Stimulated activated CD8-positive, alpha-beta memory T cell treated with anti-CD3 and anti-CD28 coated beads, Interleukin-7, amount 100 ng/mL, for 1 hour (primary cell): ENCODE results near the gene HAUS3.
"Not testable (repeated sequence)": the region's sequence is repeated elsewhere in the genome, so short reads cannot be mapped to it uniquely, and the experiment has no call there.

ENCODE experiments used
- DNase-seq, 2 donors: peaks; one replicate each; pipeline ENCODE4 v3.0.0-alpha.2; 2020; ENCODE audit warnings: low read depth in 2 of 2

The HAUS3 gene

DNA sequence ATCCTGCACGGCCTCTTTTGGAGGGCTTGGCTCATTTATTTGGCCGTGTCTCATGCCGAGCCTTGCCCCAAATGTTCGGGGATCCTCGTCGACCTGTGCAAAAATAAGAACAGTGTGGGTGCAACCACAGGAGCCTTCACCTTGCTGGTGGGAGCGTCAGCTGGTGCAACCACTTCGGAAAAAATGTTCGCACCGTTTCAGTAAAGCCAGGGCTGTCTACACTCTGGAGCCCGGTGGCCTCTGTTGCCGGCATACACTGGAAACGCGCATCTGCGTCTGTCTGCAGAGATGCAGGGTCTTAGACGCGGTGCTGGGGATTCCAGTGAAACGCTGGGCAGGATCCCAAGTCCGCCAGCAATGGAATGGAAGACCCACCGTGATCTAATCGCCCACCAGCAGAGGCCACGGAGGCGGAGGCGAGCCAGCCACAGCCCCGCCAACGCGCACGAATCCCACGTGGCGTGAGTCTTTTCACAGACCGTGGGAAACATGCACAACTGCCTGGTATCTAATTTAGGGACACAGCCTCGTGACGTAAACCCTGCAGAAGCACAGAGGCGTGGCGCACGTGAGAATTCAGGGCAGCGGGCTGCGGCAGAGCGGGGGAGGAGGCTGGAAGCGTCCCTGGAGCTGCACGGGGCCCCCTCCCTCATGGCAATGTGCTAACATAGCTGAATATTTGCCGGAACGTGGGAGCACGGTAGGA is 33.8 kb upstream of the HAUS3 start:
- DNase-seq = no peak

DNA sequence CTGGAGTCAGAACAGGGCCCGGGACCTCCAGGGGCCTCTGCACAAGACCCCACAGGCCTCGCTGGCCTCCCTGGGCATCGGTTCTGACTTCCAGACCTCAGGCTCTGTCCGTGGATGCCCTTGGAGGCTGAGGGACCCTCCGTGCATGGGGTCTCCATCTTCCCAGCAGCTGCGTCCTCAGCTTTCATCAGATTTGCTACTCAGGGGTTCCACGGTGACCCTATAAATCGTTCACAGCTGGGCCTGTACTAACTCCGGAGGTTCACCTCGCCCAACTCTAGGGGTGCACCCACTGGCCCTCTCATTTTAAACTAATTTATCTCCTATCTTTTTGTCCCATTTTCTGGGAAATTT is 33.1 kb upstream of the HAUS3 start:
- not testable (repeated sequence) for DNase-seq

DNA sequence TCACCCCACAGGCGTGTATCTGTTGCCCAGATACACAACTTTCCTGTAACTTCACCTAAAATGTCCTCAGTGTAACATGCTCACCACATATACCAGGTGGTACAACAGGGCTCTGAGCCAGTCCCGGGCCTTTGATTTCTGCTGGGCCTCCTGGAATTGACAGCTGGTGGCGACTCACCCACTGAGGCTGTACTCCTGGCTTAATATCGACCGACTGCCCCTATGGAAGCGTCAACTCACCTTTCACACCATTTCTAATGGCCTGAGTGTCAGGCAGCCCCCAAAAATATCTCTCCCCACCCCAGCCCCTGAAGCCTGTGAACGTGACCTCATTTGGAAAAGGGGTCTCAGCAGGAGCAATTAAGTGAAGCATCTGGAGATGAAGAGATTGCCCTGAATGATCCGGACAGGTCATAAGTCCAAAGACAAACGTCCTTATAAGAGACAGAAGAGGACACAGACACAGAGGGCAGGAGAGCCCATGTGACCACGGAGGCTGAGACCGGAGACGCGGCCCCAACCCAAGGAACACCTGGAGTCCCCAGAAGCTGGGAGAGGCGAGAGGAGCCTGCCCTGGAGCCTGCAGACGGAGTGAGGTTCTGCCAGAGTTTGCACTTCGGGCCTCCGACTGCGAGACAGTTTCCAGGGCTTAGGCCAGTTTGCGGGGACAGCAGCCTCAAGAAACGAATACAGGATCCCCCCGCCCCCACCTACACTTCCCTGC is 32.6 kb upstream of the HAUS3 start:
- DNase-seq = no peak

DNA sequence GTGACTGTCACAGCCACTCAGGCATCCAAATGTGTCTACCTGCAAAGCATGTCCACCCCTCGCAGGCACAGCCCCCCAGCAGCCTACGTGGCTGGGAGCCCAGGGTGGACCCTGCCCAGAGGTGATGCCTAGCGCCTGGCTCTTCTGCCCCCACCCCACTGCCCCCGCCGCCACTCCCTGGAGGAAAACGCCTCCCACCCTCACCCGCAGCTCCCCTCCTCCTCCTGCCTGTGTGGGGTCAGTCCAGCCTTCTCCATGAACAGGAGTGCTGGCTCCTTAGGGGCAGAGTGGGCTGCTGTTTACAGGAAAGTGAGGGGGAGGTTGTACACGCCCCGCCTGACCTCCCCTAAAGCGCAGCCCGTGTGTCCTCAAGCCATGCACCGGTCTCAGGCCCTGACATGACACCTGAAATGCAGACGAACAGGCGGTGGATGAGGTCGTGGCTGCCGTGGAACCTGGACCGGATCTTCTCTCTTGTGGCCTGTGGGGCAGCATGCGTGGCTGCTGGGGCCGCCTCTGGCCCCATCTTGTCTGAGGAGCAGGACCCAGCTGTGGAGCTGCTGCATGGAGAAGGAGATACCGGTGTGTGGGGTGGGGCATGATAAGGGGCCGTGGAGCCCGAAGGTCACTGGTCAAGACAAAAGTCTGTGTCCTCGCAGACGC is 31.9 kb upstream of the HAUS3 start:
- DNase-seq = no peak

DNA sequence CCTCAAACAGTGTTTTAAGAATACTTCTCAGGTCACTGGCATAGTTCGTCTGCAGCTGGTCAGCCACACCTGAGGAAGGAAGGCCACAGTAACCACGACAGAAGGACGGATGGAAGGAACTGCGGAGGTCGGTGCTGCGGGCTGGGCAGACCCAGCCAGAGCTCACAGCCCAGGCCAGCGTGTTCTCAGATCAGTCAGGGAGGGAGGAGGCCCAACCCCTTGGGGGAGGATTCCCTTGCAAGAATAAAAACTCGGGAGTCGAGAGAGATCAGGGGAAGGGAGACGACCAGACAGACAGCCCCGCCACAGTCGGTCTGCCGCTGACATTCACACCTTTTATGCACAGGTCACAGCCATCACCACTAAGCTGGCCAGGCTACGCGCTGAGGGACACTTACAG is 31.3 kb upstream of the HAUS3 start:
- DNase-seq = no peak

DNA sequence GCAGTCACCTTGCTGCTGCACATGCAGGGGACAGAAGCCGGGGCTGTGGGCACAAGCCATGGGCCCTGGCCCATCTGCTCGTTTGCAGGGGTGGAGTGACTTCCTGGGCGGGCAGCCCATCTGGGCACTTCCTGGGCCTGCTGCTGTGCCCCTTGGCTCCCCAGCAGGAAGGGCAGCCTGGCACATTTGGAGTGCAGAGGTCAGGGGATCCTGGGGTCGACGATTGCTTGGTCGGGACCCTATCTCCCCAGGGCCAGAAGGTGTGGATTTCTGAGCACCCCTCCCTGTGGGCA is 30.9 kb upstream of the HAUS3 start:
- DNase-seq = no peak

DNA sequence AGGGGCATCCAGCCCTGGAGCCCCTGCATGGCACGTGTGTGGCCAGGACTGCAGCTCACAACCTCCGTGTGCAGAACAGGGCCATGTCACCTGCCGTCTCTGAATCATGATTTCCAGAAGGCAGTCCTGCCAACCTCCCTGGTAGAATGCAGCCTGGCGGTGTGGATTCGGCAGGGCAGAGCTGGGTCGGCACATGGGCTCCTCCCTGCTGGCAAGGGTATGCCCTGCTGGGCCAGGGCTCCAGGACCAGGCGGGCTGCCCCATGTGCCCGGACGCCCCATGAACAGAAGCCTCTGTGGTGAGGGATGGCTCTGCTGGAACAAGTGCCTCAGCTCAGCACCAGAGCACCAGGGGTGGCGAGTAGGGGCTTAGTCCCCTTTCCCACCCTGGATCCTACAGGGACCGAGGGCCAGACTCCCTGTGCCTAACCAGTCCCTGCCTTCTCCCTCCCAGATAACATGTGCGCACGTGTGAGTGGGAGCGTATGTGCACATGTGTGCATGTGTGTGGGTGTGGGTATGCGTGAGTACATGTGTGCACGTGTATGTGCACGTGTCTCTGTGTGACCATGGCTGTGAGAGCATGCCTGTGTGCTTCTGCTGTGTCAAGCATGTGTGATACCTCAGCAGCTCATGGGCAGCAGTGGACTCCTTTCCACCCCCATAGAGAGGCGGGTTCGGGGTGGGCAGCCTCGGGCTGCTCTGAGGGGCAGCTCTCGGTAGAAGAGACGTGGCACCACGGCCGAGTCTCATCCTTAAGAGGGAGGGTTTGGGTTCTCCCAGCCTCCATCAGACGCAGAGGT is 30.3 kb upstream of the HAUS3 start:
- no peak for DNase-seq

DNA sequence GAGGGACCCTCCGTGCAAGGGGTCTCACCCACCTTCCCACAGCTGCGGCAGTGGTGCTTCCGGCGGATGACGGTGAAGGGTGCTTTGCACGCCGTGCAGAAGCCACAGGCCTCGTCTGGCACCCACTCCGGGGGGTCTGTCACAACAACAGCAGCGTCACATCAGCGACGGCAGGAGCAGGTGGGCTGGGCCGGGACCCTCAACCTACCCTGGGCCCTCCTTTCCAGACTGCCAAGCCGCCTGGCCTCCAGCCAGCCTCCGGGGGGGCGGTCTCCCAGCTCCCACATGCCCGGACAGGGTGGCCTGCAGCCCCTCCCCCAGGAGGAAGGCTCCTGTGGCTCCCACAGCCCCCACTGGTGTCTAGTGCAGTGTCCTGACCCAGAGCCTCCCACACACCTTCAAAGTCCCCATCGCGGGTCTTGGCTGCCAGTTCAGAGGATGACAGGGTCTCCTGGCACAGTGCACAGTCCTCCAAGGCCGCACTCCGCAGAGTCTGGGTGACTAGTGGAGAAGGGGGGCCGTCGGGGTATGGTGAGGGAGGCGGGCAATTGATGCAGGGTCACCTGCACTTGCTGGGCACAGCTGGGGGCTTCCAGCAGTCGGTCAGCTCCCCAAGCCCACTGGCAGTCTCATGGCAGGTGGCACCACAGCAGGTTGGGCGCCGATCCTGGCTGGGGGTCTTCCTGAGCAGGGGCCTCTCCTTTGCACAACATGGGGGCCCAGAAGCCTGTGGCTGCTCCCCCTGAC is 29.5 kb upstream of the HAUS3 start:
- DNase-seq = no peak

DNA sequence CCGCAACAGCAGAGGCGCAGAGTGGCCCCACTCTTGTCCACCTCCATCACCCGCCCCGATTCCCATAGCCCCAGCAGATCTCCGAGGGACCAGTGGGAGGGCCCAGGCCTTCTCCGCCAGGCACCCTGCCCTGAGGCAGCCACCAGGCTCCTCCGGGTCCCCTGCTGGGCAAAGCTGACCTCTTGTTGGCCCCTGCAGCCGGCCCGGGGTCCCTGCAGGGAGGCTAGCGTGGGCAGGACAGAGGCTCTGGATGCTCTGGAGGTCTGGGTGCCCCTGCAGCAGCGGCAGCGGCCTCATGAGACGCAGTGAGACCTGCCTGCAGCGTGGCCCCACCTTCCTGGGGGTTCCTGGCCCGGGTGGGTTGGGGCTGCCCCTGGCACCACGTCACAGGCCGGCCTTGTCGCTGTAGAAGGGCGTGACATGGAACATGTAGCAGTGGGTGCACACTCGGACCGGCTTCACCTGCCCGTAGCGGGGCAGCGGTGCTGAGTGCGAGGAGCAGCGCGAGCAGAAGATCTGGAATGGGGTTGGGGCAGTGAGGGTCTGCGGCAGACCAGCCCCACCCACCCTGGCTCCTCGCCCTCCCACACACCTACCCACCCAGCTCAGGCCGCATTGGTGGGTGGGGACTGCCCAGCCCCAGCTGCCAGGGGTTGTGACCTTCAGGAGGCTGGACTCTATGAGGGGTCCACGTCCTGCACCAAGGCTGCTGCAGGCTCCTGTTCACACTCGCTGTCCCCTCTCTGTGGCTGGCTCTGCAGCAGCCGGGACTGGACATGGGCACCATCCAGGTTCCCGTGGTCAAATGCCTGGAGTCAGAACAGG is 28.6 kb upstream of the HAUS3 start:
- DNase-seq = no peak

DNA sequence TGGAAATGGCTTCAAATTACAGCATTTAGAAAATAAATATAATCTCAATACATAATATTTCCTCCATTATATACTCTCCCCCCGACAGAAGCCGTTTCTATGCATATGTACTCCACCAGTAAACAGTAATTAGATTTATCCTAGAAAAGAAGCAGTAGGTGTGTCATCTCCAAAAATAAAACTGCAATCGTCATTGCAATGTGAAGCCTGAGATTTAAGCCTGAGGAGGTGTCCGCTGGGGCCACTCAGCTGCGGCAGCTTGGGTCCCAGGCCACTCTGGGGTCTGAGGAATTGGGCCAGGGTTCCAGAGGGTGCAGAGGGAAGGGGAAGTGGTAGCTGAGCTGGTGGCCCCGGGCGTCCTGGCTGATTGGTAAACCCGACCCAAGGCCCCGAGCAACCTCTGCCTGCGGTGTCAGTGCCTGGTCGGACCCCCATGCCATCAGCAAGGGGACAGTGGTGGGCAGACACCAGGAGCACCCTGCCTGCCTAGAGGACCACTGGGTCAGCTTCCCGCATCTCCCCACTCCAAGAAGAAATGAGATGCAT is 27.8 kb upstream of the HAUS3 start:
- DNase-seq = no peak

DNA sequence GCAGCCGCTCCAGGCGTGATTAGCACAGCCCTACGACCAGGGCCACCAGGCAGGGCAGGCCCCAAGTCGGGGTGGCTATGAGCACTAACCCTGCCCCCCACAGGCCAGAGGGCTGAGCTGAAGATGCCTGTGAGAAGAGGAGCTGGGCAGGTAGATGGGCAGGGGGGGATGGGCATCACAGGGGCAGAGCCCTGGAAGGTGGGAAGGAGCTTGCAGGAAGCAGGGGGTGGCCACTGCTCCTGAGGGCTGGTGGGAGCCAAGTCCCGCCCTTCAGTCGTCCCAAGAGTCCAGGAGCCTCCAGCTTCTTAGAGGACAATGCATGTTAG is 27.2 kb upstream of the HAUS3 start:
- no peak for DNase-seq

DNA sequence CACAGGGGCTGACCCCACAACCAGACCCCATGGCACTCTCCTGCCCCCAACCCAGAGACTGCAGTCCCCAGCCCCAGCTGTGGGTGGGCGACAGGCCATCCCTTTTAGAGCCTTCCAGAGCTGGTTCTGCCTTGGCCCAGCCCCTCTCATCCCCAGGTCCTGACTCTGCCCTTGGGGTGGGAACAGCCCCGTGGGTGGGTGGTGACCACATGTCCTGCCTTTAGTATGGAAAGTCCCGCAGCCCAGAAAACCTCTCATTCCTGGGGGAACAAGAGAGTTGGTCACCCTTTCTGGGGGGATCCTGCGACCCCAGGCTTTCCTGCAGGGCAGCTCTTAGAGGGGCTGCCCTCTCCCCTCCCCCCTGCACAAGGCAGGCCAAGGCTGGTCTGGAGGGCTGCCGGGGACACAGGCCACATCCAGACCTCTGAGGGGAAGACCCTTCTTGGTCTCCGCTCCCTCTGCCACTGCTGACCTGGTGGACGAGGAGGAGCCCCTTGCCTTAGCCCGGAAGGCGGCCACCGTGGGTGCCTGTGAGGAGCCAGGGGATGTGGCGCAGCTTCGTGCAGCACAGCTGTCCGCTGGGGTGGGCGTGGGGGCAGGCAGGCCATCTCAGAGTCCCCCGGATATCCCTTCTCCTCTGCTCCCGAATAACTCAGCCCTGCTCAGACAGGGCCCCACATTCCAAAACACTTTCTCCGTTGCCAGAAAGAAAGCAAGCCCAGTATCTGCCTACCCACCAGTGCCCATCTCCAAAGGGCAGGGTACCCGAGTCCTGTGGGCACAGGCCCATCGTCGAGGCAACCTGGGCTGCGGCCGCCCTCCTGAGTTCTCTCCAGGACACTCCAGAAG is 26.7 kb upstream of the HAUS3 start:
- no peak for DNase-seq

DNA sequence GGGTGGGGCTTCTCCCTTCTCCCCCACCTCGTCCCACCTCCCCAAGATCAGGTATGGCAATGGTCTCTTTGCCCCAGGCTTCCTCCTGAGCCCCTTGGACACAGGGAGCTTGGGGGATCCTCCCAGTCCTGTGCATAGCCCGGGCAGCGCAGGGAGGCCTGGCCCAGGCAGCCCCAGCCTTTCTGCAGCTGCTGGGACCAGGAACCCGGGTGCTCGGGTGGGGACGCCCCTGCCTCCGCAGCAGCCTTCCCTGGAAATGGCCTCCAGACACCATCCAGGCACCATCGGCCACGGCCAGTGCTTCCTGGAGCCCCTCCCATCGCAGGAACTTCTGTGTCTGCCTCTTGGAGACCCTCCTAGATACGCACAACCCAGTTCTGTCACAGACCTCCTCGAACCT is 25.9 kb upstream of the HAUS3 start:
- DNase-seq = no peak

DNA sequence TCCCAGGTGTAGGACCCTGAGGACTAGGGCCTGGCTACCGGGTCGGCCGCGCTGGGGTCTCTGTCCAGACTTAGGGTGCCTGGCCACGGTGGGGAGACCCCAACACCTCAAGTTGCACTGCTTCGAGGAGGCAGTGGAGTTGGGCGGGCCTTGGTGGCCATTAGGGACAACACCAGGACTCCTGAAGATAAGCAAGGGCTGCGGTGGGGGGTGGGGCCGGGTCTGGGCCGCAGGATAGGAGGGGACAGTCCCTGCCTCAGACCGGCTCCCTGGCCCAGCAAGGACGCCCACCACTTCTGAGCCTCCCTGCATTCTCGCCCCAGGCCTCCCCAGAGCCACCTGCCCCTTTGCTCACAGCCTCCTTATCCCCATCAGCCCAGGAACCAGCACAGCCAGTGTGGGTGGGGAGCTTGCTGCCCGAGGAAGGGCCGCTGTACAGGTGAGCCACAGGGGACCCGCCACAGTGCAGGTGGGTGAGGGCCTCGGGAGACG is 25.4 kb upstream of the HAUS3 start:
- DNase-seq = no peak

DNA sequence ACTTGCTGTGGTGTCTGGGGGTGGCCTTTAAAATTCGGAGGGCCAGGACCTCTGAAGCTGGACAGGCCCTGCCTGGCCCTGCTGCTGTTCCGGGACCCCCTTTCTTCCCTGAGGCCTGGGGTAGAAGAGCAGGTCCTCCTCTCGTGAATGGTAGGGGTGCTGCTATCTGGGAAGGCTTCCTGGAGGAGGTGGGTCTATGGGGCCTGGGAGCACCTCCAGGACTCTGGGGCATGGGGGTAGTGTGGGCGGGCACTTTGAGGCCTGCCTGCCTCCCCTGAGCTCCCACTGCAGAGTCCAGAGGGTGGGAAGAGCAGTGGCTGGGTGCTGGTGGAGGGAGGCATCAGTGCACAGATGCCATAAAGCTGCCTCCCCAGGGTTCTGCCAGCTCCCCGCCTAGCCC is 24.9 kb upstream of the HAUS3 start:
- DNase-seq = no peak

DNA sequence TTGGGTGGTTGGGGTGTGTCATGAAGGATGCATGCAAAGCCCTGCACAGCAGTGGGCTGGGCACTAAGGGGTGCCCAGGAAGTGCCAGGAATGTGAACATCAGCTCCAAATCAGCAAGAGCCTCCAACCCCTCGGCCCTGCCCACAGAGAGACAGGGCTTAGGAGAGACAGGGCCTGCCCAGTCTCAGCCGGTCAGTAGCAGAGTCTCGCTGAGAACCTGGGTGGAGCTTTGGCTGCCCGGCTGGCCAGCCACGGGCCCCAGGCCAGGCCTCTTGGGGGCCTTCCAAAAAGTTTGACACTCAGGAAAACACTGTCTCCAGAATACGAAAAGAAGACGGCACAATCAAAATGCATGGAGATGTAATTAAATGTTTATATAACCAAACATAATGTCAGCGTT is 24.3 kb upstream of the HAUS3 start:
- no peak for DNase-seq

DNA sequence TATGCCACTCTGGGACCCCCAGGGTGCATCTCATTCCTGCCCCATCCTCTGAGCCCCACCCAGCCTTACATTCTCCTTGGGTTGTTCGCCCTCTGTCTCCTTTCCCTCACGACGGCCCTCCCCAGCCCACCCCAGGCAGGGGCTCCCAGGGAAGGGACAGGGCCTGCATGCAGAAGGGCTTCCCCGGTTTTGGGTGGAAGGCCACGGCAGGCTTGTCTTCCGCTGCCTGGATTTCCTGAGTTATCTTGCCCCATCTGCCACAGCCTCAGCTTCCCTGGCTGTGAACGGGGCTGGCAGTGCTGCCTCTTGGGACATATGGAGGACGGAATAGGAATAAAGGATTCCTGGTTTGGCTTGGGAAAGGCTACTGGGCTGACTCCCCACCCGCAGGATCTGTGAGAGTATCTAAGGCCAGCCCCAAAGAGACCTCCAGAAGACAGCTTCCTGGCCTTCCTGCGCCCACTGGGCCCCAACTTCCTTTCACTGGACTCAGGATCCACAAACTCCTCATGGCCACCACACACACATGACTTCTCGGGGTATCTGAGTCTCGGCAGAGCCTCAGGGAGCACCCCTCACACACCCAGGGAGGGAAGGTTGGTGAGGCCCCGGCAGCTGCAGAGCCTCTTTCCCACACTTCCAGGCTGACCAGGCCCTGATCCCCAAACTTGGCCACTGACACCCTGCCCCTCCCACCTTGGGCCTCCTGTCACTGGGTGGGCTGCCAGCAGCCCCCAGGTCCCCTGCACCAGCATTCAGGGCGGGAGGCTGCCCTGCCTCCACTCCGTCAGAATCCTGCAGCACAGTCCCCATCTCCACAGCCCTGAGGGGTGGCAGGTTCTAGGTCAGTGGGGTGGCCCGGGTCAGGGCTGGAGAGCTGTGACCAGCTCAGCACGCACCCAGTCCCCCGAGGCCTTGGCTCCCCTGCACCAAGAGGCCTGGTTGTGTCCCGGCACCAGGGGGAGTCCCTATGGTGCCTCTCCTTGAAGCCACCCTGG is 23.5 kb upstream of the HAUS3 start:
- no peak for DNase-seq

DNA sequence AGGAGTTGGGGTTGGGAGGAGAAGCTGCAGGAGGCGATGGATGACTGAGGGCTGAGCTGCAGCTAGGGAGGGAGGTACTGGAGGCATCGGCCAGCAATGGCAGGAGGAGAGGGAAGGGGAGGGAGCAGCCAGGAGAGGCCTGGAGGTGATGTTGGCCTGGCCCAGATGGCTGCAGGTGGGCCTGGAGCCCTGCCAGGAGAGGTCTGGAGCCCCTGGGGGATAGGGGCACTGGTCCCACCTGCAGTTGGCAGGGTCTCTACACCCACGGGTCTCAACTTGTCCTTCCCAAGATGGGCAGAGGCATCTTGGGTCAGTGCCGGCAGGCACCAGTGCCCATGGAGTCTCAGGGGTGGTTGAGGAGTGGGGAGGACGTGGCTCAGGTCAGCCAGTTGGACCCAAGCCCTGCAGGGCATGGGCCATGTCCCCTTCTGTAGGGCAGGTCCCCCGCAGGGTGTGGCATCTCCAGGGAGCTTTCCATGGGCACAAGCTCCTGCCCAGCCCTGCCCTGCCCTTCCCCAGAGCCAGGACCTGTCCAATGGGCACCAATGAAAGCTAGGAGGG is 22.6 kb upstream of the HAUS3 start:
- no peak for DNase-seq
